Fibroblast of skin of left biceps (primary cell): ENCODE measurements around the gene CGNL1.

Experiments
- DNase-seq, 2 experiments: peaks; one replicate each; pipeline ENCODE4 v3.0.0-alpha.2; 2013; ENCODE audit warnings: low read depth in 2 of 2

Gene CGNL1

GRCh38 chr15:57548351-57548750 lies 172.0 kb downstream of the CGNL1 start:
- DNase-seq, result no peak

GRCh38 chr15:57548835-57549234 lies 172.5 kb downstream of the CGNL1 start:
- DNase-seq, result no peak

GRCh38 chr15:57549935-57550334 lies 173.6 kb downstream of the CGNL1 start:
- no peak for DNase-seq

GRCh38 chr15:57550640-57551039 lies 174.3 kb downstream of the CGNL1 start:
- DNase-seq, result no peak

- DNase-seq, result peak; percentile 72 to 74
These were observed 175.7 kb downstream of the CGNL1 start for GRCh38 chr15:57551715-57552677.

- no peak for DNase-seq
These were observed 176.5 kb downstream of the CGNL1 start for GRCh38 chr15:57552678-57553334.

GRCh38 chr15:57553526-57553925 lies 177.2 kb downstream of the CGNL1 start:
- no peak for DNase-seq

GRCh38 chr15:57554063-57554811 lies 177.9 kb downstream of the CGNL1 start:
- DNase-seq, result no peak

GRCh38 chr15:57554812-57555179 lies 178.5 kb downstream of the CGNL1 start:
- DNase-seq, result no peak

- no peak for DNase-seq
These were observed 179.0 kb downstream of the CGNL1 start for GRCh38 chr15:57555270-57555669.

- no peak for DNase-seq
These were observed 179.7 kb downstream of the CGNL1 start for GRCh38 chr15:57556040-57556439.

- DNase-seq, result no peak
These were observed 181.0 kb downstream of the CGNL1 start for GRCh38 chr15:57557267-57557666.

GRCh38 chr15:57557810-57558209 lies 181.5 kb downstream of the CGNL1 start:
- no peak for DNase-seq

GRCh38 chr15:57559875-57560274 lies 183.6 kb downstream of the CGNL1 start:
- no peak for DNase-seq

GRCh38 chr15:57561041-57561711 lies 184.9 kb downstream of the CGNL1 start:
- DNase-seq, result peak in 1 of 2 experiments; percentile 9

GRCh38 chr15:57562196-57562769 lies 186.0 kb downstream of the CGNL1 start:
- DNase-seq, result no peak

GRCh38 chr15:57563416-57563815 lies 187.1 kb downstream of the CGNL1 start:
- no peak for DNase-seq

GRCh38 chr15:57565311-57565710 lies 189.0 kb downstream of the CGNL1 start:
- DNase-seq, result no peak

GRCh38 chr15:57566834-57567233 lies 190.5 kb downstream of the CGNL1 start:
- no peak for DNase-seq

- no peak for DNase-seq
These were observed 191.6 kb downstream of the CGNL1 start for GRCh38 chr15:57567891-57568290.

- DNase-seq, result no peak
These were observed 192.0 kb downstream of the CGNL1 start for GRCh38 chr15:57568299-57568698.
